GM21423 (cell line): ENCODE data around the gene USP12.
A peak's percentile ranks its signal among the peaks of the same experiment; 100 is the strongest.
"Not testable (repeated sequence)": the region's sequence is repeated elsewhere in the genome, so short reads cannot be mapped to it uniquely, and the experiment has no call there.

Experiments
- ATAC-seq: cut with Tn5 transposase; IDR thresholded peaks from one replicate; pipeline ENCODE4 v1.9.1; 2021; ENCODE audit warnings: mild to moderate bottlenecking, moderate library complexity; ENCODE audit not compliant: unreplicated experiment

The USP12 gene

DNA sequence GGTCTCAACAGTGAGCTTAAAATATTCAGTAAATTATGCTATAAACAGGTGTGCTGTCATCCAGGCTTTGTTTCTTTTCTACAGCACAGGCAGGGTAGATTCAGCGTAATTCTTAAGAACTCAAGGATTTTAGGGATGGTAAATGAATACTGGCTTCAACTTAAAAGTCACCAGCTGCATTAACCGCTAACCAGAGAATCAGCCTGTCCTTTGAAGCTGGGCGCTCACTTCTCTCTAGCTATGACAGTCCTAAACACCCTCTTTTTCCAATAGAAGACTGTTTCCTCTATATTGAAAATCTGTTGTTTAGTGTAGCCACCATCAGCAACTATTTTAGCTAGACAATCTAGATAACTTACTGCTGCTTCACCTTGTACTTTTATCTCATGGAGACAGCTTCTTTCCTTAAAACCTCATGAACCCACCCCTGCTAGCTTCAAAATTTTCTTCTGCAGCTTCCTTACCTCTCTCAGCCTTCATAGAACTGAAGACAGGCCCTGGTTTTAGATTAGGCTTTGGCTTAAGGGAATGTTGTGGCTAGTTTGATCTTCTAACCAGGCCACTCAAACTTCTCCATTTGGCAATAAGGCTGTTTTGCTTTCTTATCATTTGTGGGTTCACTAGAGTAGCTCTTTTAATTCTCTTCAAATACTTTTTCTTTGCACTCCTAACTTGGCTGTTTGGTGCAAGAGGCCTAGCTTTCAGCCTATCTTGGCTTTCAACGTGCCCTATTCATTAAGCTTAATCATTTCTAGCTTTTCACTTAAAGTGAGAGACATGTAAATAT is 89.5 kb downstream of the USP12 start:
- no peak for ATAC-seq

DNA sequence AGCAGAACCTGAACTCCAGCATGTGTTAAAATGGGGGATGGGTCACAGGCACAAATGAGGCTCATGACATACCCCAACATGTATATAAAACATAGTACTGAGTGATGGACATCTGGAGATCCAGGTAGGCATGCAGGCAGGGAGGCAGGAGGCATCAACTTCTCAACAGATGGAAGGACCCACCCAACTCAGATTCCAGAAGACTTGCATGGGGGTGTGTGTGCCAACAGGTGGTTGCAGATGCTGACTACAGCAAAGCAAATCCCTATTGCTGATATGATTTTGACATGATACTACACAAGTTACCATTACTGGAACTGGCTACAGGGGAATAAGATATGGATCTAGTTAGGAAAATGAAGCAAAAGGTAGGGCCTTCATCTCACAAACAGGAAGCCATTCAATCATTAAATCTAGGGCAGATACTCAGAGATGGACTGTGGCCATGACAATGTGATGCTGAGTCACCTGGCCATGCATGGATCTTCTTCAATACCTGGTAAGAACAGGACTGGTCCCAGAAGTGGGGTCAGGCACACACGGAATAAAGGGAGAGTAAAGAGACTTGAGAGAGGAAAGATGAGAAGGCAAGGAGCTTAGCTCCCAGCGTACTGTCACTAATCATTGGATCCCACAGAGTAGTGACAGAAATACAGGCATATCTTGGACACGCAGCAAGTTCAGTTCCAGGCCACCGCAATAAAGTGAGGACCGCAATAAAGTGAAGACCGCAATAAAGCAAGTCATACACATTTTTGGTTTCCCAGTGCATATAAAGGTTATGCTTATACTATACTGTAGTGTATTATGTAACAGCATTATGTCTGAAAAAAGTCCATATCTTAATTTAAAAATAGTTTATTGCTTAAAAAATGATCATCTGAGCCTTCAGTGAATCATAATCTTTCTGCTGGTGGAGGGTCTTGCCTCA is 91.3 kb downstream of the USP12 start:
- peak; percentile 13 for ATAC-seq

DNA sequence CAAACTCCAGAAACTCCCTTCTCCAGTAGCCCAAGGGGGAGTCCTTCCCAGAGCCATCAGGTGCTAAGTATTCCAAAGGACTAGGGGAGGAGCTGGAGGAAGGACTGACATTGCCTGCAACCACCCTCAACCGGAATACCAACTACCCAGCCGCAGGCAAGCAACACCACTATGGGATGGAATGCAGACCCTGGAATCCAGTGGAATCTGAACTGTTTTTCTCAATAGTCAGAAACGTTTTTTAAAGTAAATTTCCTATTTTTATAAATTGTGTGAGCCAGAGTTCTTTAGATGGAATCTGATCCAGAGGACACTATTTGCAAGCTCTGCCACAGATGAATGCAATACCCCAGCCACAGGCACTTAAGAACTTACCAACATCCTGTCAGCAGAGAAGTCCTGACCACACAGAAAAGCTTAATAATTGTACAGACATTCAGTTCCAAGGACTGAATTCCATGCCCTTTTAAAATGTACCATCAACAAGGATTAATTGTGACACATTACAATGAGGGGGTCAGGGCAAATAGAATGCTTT is 92.1 kb downstream of the USP12 start:
- peak; percentile 69 for ATAC-seq

DNA sequence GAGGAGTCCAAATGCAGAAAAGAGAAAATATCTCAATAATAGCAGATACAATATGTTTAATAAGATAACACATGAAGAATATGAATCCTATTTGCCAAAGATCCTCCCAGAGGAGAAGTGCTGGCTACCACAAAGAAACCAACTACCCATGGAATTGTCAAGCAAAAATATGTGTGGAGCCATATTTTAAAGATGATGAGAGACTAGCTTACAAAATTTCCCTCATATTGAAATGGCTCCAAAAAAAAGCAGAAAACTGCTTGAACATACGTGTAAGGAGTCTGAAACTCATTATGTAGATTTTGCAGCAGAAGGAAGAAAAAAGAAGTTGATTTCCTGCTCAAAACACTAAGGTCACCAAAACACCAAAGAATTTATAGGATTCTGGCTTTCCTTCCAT is 94.2 kb downstream of the USP12 start:
- no peak for ATAC-seq

DNA sequence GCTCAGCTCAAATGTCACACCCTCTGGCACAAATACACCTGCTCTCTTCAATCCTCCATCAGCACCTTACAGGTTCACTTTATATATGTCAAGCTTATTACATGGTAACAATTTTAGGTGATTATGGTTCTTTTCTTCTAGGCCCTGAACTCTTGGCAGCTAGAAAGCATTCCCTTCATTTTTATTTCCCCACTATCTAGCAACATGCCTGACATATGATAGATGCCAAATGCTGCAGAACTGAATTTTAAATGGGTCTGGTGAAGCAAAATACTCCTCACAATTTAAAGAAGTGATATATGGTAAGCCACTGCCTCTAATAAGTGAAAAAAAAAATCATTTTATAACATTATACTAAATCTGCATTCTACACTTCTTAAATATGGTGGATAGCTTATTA is 95.2 kb downstream of the USP12 start:
- ATAC-seq, result no peak

DNA sequence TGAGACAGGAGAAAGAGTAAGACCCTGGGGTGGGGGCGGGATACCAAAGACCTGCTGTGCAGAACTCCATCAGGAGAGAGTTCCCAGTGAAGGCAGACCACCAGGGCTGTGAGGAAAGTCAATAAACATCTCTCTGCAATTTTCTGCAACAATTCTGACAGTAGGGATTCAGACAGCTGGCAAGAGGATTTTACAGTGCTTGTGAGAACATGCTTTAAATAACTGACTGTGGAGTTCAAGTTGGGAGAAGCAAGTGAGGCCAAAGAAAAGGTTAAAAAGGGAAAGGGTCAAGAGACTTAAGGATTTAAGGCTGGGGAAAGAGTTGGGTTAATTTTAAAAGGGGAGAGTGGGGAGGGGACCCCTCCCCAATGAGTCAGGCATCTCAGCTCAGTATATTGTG is 98.4 kb downstream of the USP12 start:
- no peak for ATAC-seq

DNA sequence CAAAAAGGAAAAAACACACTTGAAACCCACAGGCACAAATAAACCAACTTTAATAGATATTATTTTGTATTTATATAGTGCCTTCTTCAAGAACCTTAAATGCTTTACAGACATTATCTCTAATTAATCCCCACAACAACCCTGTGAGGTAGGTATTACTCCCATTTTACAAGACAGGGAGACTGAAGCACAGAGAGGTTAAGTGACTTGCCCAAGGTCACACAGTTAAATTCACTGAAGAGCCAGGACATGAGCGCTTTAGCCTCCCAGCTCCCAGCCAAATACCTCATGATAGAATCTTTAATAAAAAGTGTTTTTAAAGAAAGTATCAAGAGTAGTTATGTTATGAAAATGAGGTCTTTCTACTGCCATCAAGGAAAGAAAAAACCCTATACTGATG is 105.5 kb downstream of the USP12 start:
- not testable (repeated sequence) for ATAC-seq

DNA sequence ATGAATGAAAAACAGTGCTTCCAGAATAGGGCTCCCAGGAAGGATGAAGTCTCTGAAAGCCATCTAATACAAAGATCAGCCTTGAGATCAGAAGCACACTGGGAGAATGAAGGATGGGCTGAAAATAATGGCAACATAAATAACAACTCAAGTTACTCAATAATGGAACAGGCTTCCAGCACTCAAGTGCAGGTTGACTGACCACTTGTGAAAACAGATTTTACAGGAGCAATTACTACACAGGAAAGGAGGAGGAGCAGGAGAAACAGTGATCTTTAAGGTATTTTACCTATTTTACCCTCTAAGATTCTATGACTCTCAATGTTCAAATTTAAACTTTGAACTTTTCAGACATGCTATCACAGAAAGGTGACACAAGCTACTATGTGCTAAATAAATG is 106.0 kb downstream of the USP12 start:
- no peak for ATAC-seq

DNA sequence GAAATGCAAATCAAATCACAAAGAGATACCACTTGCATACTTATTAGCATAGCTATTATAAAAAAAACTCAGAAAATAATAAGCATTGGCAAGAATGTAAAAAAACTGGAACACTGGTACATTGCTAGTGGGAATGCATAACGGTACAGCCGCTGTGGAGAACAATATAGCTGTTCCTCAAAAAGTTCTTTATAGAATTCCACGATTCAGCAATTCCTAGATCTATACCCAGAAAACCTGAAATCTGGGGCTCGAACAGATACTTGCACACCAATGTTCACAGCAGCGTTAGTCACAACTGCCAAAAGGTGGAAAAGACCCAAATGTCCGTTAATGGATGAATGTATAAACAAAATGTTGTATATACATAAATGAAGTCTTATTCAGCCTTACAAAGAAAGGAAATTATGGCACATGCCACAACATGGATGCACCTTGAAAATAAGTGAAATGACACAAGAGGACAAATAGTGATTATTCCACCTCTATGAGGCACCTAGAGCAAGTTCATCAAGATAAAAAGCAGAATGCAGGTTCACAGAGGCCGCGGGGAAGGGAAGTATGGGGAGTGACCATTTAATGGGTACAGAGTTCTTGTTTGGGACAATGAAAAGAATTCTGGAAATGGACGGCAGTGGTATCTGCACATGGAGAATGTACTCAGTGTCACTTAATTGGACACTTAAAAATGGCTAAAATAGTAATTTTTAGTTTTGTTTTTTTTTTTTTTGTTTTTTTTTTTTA is 107.2 kb downstream of the USP12 start:
- ATAC-seq, result no peak

DNA sequence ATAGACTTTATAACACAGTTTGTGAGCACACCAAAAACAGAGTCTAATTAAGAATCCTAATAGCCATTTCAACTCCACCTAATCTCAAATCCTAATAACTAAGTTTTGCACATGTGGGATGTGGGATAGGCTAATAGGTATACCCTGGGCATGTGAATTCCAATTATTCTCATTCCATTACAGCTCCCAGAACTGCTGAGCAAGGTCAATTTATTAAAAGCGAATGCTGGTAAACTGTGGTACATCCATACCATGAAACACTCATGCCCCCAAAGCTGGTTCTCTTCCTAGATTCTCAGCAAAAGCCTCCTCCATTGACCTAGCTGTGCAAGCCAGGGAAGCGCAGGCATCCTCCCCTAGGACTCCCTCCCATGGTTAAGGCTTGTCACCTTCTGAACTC is 113.8 kb downstream of the USP12 start:
- no peak for ATAC-seq

DNA sequence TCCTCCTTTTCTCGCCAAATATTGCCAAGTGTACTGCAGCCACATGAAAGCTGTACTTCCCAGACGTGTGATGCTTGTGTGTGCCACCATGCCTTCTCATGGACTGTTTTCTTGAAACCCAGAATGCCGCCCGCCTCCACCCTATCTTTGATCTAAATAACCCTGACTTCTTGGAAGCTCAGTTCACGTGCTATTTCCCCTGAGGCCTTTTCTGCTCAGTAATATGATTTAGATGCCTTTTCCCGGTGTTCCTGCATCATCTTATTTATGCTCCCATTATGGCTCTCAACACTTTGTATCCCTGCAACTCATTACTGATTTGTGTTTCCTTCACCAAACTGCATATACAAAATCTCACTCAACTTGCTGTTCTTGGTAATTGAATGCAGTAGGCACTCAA is 116.1 kb downstream of the USP12 start:
- ATAC-seq, result no peak

DNA sequence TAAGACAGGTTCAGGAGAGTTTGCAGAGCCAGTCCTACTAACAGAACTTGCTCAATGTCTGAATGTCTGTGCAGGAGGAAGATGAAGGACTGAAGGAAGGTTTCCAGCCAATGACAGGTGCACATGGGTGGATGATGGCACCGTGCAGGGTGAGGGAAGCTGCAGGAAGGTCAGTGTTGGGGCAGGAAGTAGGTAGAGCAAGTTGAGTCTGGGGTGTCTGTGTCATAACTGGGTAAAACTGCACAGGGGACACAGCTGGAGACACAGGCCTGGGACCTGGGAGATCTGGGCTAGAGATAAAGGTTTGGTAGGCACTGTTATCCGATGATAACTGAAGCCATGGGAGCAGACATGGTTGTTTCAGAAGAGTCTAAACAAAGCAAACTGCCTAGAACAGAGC is 116.9 kb downstream of the USP12 start:
- ATAC-seq, result no peak

DNA sequence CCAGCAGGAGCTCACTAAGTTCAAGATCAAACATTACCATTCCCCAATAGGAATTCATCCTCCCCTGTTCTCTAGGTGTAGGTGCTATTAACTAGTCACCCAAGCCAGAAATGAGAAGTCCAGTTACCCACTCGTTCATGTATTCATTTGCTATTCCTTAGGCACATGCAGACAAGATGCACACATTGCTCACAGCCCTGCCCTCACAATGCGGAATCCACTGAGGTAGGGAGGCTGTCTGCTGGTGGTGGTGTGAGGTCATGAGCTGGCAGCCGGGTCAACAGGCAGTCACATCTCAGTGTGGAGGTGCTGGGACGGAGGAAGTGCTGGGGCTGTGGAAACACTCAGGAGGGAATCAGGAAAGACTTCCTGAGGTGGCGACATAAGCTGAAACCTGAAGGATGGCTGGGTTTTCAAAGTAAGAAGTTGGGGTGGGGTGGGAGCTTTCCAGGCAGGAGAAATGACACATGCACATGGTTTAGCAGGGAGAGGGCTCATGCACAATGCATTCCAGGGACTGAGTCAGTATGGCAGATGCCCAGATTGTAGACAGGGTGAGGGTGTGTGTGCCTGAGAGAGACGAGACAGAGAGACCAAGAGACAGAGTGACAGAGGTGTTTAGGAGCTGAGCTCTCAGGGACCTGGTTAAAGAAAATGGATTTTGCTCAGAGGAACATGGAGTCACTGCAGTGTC is 117.6 kb downstream of the USP12 start:
- no peak for ATAC-seq

DNA sequence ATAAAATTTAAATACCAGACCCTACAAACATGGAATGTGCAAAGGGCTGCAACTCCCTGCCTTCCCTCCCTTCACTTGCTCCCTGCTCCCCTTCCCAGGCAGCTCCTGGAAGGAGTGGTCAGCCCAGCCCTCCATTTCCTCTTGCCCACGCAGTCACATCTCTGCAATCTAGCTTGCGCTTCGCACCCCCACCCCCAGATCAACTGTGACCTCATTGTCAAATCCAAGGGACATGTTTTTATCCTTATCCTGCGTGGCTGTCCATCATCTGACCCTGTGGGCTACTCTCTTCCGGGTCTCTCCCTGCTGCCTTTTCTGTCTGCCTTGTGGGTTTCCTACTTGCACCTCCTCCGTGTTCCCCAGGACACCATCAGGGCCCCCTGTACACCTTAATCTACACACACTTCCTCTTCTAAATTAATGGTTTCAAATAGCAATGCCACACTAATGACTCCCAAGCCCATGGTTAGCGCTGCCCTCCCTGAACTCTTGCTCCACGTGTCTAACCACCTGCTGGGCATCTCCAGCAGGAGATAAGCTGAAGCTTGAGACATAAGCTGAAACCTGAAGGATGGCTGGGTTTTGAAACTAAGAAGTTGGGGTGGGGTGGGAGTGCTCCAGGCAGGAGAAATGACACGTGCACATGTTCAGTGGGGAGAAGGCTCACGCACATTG is 118.3 kb downstream of the USP12 start:
- no peak for ATAC-seq

DNA sequence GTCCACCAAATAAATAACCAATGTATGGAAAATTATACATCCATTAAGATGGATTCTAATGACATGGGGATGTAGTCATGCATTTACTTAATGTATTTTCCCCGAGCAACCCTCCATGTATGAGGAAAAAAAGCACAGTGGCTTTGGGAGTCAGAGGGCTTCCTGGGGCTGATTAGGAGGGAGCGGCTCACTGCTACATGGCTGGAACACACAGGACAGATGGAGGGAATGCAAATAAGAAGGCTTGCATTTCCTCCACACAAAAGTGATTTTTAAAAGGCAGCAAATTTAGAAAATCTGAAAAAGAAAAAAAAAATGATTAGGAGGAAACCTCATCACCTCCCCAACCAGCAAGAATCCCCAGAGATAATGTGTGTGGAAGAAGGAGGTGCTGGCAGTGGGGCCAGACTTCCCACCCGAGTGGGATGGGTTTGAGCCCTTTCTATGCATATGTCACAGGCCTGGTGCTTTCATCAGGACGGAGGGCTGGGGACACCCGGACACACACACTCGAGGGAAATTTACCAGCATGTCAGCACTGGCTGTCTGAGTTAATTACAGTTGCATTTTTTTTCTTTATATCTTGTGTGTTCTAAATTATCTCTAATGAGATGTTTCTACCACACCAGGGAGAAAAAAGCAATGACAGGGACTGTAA is 118.9 kb downstream of the USP12 start:
- ATAC-seq, result no peak

DNA sequence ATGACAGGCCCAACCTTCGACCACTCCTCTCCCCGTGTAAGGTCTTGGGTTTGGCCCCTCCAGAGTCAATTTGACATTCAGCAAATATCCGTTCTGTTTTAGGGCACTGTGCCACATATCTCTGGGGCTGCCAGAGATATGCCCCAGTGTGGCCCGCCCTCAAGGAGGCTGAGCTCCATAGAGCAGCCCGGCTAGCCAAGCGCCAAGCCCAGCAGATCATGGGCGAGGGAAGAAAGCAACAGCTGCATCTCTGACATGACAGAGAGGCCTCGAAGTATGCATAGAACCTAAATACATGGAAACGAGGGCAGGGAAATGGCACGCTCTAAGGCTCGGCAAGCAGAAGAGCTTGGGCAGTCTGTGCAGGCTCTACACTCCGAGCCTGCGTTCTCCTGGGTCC is 124.5 kb downstream of the USP12 start:
- ATAC-seq, result no peak

DNA sequence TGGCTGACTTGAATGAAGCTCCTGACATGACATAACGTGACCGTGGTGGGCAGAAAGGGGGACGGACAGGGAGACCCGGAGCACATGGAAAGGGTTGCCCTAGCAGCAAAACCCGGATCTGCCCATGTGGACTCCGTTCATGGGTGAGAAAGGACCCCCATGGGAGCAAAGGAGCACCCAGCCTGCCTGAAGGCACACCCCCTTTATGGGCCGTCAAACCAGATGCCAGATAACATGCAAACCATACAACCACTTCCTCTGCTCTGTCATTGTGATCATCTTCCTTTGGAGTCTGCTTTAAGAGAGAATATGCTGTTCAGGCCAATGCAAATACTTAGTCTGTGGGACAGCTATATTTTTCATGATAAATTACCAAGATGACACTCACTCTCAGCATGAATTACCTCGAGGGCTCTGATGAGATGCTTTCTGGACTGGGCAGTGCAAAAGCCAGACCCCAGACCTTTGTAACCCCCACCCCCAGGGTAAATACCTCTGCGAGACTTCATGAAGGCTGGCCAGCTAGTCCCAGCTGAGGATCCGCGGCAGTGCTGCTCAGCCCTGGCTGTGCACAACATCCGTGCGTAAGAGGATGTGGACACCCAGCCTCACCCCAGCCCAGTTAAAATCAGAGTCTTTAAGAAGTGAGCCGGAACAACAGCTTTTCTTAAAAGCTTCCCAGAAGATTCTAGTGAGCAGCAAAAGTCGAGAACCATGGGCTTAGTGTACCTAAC is 126.6 kb downstream of the USP12 start:
- ATAC-seq, result peak; percentile 79

DNA sequence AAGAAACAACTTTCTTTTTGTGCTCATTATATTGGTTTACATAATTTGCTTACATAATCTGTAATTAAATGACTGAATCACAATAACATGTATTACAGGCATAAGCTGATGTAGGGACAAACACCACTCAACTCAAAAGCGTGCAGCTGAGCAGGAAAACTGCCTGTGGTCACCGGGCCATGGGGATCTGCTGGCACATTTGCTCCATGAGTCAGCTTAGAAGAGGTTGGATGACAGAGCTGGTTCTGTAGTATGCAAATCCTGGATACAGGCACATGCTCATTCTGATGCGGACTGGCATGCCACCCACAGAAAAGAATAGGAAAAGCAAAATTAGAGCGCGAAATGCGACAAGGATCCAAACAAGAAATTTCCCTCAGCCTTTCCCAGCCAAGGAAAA is 128.6 kb downstream of the USP12 start:
- no peak for ATAC-seq

DNA sequence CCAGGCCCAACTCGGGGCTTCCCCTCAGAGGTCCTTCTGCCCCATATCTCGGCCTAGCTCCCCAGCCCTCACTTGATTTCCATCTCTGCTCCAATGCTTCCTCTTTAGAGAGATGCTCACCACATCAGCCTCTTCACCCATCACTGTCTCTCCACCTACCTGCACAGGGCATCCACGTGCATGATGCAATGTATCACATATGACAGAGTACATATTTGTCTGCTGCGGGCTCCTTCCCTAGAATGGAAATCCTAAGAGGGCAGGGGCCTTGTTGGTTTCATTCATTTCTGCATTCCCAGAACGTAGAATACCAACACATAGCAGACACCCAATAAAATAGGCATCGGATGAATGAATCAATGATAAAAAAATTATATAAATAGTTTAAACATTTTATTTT is 130.3 kb downstream of the USP12 start:
- no peak for ATAC-seq
